ENCODE data around the gene RIPK3.

Gene RIPK3

DNA sequence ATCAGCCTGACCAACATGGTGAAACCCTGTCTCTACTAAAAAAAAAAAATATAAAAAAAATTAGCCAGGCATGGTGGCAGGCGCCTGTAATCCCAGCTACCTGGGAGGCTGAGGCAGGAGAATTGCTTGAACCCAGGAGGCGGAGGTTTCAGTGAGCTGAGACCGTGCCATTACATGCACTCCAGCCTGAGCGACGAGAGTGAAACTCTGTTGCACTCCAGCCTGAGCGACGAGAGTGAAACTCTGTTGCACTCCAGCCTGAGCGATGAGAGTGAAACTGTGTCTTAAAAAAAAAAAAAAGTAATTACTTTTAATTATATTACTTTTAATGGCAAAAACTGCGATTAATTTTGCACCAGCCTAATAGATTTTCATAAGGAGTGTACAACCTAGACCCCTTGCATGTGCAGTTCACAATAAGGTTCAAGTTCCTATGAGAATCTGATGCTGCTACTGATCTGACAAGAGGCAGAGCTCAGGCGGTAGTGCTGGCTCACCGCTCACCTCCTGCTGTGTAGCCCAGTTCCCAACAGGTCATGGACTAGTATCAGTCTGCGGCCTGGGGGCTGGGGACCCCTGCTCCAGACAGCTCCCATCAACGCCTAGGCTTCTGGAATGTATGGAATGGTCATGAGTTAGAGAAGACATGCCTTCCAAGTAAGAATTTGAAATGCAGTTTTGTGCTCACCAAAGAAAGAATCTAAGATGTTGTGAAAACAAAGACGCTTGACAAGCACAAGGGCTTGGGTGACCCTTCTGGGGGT lies 18.4 kb downstream of the RIPK3 start:
- DNase-seq (ENCODE audit: low read depth): no peak

DNA sequence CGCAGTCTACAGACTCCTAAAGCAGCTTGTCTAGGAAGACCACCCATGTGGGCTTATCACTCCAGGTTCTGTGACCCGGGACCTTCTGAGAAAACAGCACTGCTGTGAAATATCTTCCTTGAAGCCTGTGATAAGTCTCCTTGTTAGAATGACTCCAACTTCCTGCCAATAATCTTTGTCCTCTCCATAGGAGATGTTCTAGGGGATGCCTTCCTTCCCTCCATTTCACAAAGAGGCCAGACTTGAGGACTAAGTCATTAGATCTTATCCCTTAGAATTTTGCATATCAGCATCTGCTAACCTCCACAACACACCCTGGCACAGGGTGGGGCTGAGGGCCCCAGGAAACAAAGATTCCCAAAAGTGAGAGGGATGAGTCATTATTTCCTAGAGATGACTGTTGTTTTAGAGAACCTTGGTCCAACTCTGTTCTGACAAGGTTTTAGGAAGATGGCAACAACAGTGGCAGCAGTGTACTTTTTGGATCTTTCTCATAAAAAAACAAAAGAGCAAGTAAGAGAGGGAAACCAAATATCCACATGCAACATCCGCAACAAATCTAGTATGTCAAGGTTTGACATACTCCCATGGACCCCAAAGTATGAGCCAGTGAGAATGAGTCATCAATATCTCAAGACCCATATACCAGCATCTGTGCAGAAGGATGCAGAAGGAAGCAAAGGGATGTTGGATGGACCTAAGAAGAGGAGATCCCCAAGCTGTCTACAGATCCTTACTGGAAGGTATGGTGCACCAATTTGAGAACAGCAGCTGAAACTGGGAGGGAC lies 22.5 kb downstream of the RIPK3 start:
- no peak for DNase-seq (ENCODE audit: low read depth)

GRCh38 chr14:24316597-24316950 lies 23.2 kb downstream of the RIPK3 start:
- no peak for DNase-seq (ENCODE audit: low read depth)

- no peak for DNase-seq (ENCODE audit: low read depth)
These were observed 23.8 kb downstream of the RIPK3 start for GRCh38 chr14:24315807-24316596.

DNA sequence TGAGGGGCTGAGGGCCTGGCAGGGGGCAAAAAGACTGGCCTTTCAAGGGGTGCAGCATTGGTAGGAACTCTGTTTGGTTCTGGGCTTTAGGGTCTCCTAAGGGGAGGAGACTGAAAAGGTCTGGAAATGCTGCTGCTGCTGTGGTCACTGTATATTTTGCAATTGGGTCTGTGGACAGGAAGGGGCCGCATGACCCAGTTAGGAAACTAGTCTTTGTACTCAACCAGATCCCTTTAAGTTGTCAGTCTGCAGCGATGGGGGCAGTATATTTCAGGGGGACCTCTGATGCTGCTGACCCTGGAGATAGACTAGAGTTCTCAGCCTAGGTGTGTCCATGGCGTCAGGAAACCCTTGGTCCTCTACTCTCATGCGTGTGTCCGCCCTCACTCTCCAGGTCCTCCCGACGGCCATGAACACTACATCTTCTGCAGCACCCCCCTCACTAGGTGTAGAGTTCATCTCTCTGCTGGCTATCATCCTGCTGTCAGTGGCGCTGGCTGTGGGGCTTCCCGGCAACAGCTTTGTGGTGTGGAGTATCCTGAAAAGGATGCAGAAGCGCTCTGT lies 24.5 kb downstream of the RIPK3 start:
- no peak for DNase-seq (ENCODE audit: low read depth)

DNA sequence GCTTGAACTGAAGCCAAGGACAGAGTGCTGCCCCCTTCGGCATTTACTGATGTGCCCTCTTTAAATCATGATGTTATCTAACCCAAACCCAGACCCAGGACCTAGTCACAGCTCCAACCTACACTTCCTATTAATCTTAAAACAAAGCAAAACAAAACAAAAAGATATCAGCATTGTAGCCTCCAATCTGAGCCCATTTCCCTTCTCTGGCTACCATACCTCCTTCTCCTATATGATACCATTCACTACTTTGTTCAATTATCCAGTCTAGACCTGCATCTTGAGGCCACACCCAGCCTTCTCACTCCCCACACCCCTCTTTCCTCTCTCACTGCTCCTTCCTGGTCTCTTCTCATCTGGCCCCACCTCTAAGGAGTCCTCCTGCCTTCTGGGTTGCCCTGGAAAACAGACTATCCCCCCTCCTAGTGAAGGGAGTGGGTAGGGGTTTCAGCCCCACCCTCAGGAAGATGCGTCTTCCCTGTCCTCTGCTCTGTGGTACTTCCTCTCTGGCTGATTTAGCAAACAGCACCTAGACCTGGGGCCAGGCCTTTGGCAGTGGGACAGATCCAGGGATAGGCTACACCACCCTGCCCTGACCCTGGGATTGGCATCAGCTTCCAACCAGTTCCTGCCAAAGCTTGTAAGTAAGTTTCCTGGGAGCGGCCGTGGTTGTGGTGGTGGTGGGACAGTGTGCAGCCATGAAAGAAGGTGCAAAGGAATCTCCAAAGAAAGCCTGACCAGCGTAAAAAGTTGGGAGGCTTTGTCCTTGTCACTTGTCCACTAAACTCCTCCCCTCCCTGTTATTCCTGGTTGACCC lies 25.2 kb downstream of the RIPK3 start:
- DNase-seq (ENCODE audit: low read depth): no peak

GRCh38 chr14:24313913-24314312 lies 25.9 kb downstream of the RIPK3 start:
- DNase-seq (ENCODE audit: low read depth): no peak

DNA sequence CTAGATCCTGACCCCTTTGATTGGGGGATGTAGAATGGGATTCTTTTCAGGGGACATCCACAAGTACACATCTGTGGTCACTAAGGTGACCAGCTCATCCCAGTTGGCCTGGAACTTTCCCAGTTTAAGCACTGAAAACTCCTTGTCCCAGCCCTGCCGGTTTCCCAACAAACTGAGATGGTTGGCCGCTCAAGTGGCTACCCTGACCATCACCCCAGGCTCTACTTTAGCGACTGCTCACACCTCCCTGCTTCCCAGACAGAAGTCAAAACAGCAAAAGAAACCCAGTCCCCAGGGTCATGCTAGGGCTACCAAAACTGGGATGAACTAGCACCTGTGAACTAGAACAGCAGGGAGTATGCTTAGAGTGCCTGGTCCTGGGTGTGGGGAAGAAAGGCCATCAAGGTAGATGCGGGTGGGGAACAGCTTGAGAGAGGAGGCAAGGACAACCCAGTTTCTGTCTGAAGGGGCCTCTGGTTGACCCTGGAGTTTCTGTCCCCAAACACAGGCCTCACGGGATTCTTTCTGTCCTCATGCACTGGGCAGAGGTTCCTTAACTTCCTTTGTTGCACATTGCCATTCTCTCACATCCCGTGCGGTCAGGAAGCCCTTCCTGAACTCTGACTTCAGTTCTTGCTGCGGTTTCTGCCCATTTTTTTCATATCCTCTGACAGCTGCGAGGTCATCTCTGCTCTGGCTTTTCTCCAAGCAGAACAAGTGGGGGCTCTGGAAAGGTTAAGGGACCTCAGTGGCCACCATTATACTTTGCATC lies 26.9 kb downstream of the RIPK3 start:
- no peak for DNase-seq (ENCODE audit: low read depth)

- DNase-seq (ENCODE audit: low read depth): no peak
These were observed 27.8 kb downstream of the RIPK3 start for GRCh38 chr14:24311837-24312615.

GRCh38 chr14:24310646-24311604 lies 28.9 kb downstream of the RIPK3 start, which contains the start of gene LTB4R:
Gene LTB4R (plus strand): TSS chr14:24311502. CDS start chr14:24315652, 4,150 bp downstream.
- no peak for DNase-seq (ENCODE audit: low read depth)

- DNase-seq (ENCODE audit: low read depth): no peak
These were observed 29.5 kb downstream of the RIPK3 start for GRCh38 chr14:24310265-24310645.

- DNase-seq (ENCODE audit: low read depth): no peak
These were observed 30.1 kb downstream of the RIPK3 start, which contains the start of gene LTB4R2 for GRCh38 chr14:24309538-24310264. Gene LTB4R2 (plus strand): TSS chr14:24310140. CDS start chr14:24310665, 525 bp downstream.

GRCh38 chr14:24308342-24309124 lies 31.3 kb downstream of the RIPK3 start:
- no peak for DNase-seq (ENCODE audit: low read depth)

GRCh38 chr14:24307575-24308341 lies 32.0 kb downstream of the RIPK3 start, which contains the start of gene CIDEB:
Gene CIDEB (minus strand): TSS chr14:24307977. CDS start chr14:24307858, 119 bp downstream.
- no peak for DNase-seq (ENCODE audit: low read depth)

DNA sequence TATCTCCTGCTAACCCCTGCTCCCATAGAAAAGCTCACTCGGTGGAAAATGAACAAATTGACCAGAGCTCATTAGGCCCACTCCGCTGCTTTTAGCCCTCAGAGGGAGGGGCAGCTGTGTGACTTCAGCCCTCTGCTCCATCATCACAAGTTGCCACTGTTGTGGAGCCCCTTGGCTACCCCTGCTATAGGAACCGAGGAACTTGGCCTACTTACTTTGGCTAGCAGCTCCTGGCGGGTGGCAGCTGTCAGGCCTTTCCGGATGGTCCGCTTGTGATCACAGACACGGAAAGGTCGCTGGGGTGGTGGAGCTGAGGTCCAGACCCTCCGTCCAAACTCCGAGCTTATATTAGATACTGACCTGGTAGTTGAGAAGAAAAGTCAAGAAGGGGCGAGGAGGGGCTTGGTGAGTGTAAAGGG lies 32.6 kb downstream of the RIPK3 start:
- no peak for DNase-seq (ENCODE audit: low read depth)

GRCh38 chr14:24304019-24304387 lies 35.8 kb downstream of the RIPK3 start:
- DNase-seq (ENCODE audit: low read depth): no peak
